ENCODE measurements around the gene PHACTR1.

Gene PHACTR1

GRCh38 chr6:13195803-13196202, 479.2 kb downstream of the PHACTR1 start:
- no peak for DNase-seq (ENCODE audit: low spot score)

- no peak for DNase-seq (ENCODE audit: low spot score)
Observed at GRCh38 chr6:13198168-13198567, 481.6 kb downstream of the PHACTR1 start.

GRCh38 chr6:13201336-13201735, 484.8 kb downstream of the PHACTR1 start:
- no peak for DNase-seq (ENCODE audit: low spot score)

- DNase-seq (ENCODE audit: low spot score) = no peak
Observed at GRCh38 chr6:13203145-13203544, 486.6 kb downstream of the PHACTR1 start.

- DNase-seq (ENCODE audit: low spot score) = no peak
Observed at GRCh38 chr6:13205106-13205505, 488.5 kb downstream of the PHACTR1 start.

- no peak for DNase-seq (ENCODE audit: low spot score)
Observed at GRCh38 chr6:13212096-13212495, 495.5 kb downstream of the PHACTR1 start.

GRCh38 chr6:13212538-13212937, 496.0 kb downstream of the PHACTR1 start:
- DNase-seq (ENCODE audit: low spot score) = no peak

- no peak for DNase-seq (ENCODE audit: low spot score)
Observed at GRCh38 chr6:13215390-13215789, 498.8 kb downstream of the PHACTR1 start.

GRCh38 chr6:13216236-13217014, 499.9 kb downstream of the PHACTR1 start:
- DNase-seq (ENCODE audit: low spot score) = no peak

GRCh38 chr6:13217206-13217905, 500.8 kb downstream of the PHACTR1 start:
- DNase-seq (ENCODE audit: low spot score) = no peak

GRCh38 chr6:13220266-13220665, 503.7 kb downstream of the PHACTR1 start:
- DNase-seq (ENCODE audit: low spot score) = no peak

GRCh38 chr6:13222048-13222447, 505.5 kb downstream of the PHACTR1 start:
- no peak for DNase-seq (ENCODE audit: low spot score)

- no peak for DNase-seq (ENCODE audit: low spot score)
Observed at GRCh38 chr6:13226071-13226470, 509.5 kb downstream of the PHACTR1 start.

GRCh38 chr6:13228264-13229204, 512.0 kb downstream of the PHACTR1 start:
- no peak for DNase-seq (ENCODE audit: low spot score)

GRCh38 chr6:13229205-13230085, 512.9 kb downstream of the PHACTR1 start:
- peak; percentile 36 for DNase-seq (ENCODE audit: low spot score)

- no peak for DNase-seq (ENCODE audit: low spot score)
Observed at GRCh38 chr6:13233106-13233505, 516.5 kb downstream of the PHACTR1 start.

GRCh38 chr6:13234130-13234529, 517.6 kb downstream of the PHACTR1 start:
- DNase-seq (ENCODE audit: low spot score) = no peak

GRCh38 chr6:13235339-13235738, 518.8 kb downstream of the PHACTR1 start:
- DNase-seq (ENCODE audit: low spot score) = no peak

- DNase-seq (ENCODE audit: low spot score) = no peak
Observed at GRCh38 chr6:13237318-13237717, 520.8 kb downstream of the PHACTR1 start.

GRCh38 chr6:13238017-13238416, 521.5 kb downstream of the PHACTR1 start:
- no peak for DNase-seq (ENCODE audit: low spot score)

- DNase-seq (ENCODE audit: low spot score) = no peak
Observed at GRCh38 chr6:13238640-13239216, 522.2 kb downstream of the PHACTR1 start.
